ENCODE measurements around the gene VEGFC. TPM values are rescaled to one million over a fixed set of nuclear protein-coding genes. Genes with fewer than 3 reads are reported as not detected.

The VEGFC gene
- polyA plus RNA-seq, 5 donors = 18.2 to 35.6 (median 26.1) TPM

DNA sequence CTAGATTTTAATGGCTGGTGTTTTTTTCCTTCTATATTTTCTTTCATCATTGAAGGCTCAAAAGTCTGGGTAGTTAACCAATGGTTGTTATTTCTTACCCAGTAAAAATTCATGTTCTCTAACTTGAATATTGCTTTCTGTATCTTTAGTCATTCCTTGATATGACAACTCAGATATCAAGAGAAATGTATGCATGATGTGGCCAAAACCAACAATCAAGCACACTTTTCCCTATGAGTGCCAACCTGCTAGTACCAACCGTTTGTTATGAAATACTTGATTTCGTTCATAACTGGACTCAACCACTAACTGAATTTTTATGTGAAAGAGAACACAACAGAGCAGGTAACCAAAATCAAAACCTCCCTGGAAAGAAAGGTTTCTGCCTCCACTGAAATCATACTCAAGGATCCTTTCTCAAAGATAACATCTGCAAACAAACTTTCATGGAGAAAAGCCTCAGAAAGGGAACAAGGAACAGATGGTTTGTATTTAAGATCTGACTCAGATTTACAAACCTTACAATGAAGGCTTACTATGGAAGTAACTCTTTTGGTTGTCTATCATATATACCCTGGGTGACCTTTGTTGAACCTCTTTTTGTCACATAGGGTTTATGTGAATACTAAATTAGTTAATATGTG lies 8.3 kb upstream of the VEGFC start:
- no peak for DNase-seq

DNA sequence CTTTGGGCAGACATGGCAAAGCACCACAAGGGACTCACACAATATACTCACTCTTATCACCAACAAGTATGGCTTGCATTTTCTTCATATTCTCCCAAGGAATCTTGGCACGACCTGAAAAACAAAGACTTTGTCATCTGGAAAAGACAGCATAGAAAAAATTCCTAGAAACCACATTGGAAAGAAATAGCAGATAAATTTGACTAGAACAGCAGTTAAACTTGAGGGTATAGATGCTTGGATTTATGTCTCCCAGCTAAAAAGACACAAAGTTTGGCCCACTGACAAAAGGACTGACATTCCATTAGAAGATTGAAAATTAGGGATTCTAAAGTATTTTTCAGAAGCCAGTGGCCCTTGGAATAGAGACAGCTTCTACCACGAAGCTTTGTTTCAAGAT lies 6.9 kb upstream of the VEGFC start:
- DNase-seq = no peak

GRCh38 chr4:176798540-176798939 lies 5.8 kb upstream of the VEGFC start:
- DNase-seq = no peak

DNA sequence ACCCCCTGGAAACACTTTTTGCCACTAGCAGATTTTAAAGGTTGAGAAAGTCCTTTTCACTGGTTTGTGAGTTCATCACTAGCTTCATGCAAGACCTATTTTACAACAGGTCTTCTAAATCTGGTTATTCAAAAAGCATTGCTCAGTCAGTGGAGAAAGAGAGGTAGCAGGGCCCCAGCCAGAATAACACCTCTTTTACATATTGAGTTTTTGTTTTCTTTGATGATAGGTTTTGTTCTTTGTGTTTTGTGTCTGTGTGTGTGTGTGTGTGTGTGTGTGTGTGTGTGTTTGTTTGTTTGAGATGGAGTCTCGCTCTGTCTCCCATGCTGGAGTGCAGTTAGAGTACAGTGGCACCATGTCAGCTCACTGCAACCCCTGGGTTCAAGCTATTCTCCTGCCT lies 2.7 kb upstream of the VEGFC start:
- no peak for DNase-seq

DNA sequence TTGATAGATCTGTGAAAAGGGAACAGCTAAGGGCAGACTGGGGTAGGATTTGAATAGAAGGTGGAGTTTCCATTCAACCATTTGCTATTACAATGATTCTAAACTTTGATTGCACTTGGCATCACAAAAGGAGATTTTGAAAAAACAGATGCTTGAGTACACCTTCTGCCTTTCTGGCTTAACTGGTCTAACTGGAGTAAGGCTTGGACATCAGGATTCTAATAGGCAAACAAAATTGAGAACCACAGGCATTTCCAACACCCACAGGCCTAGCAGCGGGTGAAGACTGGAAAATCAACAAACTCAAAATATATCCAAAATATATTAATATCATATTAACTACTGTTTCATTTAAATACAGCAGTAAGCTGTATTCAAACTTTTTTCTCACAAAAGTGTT lies 1.9 kb upstream of the VEGFC start:
- DNase-seq = no peak

DNA sequence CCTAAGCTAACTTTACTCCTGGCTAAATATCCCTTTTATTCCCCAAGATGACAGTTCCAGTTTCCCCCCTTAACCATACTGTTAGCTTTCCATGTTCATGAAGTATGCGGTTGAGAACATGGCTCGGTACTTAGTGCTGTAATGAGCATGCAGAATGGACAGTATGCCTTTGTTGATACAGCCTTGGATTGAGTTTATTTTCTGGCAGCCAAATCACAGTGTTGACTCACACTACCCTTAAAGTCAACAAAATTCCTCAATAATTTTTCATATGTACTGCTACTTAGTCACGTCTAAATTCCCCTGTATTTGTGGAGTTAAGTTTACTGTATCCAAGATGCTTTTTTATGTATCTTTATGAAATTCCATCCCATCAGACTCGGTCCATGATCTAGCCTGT lies 1.4 kb upstream of the VEGFC start:
- DNase-seq = no peak

- no peak for DNase-seq
Observed at GRCh38 chr4:176793060-176793605, 411 bp upstream of the VEGFC start.

GRCh38 chr4:176791591-176792325 lies 964 bp downstream of the VEGFC start:
- no peak for DNase-seq

DNA sequence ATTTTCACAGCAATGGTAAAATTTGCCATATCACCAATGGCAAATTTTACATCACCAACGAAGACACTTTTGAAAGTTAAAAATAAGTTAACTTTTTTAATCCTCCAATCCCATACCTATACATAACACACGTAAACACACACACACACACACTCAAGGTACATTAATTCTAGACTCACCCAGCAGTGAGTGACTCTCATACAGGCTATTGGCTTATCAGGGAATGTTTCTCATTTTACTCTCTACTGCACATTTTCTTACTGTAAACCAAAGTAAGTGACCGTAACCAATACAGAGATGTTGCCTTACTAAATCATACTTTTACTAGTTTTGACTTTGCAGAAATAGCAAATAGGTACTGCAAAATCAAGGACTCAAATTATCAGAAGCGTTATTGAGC lies 2.3 kb downstream of the VEGFC start:
- no peak for DNase-seq

DNA sequence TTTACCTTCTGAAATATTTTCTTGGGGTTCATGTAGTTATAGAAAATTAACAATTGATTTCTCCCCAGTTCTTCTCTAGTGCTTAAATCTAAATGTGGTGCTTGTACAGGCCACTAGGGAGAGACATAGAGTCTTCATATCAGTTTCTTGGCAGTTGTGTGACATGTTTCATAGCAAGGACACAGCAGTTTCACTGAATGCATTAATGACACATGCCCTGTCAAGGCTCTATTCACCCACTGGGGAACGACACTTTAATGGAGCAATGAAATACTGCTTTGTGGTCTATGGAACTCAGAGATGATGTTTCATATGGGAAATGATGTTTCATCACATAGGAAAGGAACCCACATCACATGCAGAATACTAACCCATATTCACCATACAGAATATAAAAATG lies 2.8 kb downstream of the VEGFC start:
- no peak for DNase-seq

GRCh38 chr4:176788971-176789370 lies 3.8 kb downstream of the VEGFC start:
- no peak for DNase-seq

DNA sequence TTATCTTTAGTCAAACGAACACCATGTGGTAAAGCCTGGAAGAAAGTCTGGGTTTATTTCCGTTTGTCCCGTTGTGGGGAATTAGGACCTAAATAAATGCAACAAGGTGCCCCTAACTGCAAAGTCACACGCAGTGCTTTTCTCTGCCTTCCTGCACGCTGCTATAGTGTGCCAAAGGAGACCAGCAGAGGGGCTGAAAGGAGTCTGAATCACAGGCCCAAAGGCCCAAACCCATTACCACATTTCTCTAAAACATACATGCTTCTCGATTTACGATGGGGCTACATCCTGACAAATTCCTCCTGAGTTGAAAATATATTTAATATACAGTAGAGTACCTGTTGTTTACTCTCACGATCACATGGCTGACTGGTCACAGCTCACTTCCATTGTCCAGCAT lies 4.5 kb downstream of the VEGFC start:
- DNase-seq = no peak

DNA sequence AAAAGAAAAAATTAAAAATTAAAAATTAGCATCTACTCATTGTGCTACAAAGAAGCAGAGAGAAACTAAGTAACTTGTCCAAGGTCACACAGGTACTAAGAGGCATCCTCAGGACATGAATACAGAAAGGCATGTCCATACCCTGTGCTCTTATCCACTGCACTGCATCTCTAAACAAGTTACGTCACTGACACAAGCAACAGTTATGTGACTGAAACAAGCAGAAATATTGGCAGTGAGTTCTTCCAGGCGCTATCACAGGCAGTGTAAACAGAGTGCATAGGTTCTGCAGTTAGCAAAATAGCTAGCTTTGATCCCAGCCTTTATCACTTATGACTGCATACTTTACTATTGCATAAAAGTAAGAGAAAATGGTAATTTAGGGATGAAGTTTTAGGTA lies 7.9 kb downstream of the VEGFC start:
- DNase-seq = no peak

- no peak for DNase-seq
Observed at GRCh38 chr4:176782794-176783193, 9.9 kb downstream of the VEGFC start.

GRCh38 chr4:176782191-176782590 lies 10.5 kb downstream of the VEGFC start:
- no peak for DNase-seq

- DNase-seq = no peak
Observed at GRCh38 chr4:176781739-176782100, 11.0 kb downstream of the VEGFC start.

DNA sequence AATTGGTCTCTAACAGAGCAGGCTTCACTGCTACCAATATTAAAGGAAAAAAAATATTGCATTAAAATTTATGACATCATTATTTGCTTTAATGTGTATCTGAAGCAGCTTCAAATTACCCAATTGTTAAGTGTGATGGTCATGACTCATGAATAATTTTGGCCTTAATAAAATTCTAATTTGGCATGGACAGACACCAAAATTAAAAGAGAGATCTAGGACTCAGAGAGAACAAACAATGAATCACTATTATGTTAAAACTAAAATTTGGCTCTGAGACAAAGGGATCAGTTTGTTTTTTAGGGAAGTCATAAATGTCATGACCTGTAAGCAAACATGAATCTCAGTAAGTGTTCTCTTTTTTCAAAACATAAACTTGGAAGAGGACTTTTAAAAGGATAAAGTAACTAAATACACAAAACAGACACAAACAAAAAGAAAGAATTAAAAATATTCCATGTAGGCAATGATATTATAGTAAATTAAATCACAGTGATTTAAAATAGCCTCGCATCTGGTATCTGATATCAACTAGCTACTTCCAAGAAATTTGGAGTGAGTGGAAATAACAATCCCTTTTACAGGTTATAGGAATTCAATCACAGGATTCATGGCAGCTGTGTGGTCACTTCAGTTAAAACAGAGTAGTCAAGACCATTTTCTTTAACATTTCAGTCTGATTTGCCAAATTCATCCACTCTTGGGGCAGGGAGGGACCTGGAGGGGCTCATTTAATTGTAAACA lies 11.6 kb downstream of the VEGFC start:
- DNase-seq = no peak

GRCh38 chr4:176779421-176779820 lies 13.3 kb downstream of the VEGFC start:
- no peak for DNase-seq

GRCh38 chr4:176778491-176778890 lies 14.2 kb downstream of the VEGFC start:
- DNase-seq = no peak

DNA sequence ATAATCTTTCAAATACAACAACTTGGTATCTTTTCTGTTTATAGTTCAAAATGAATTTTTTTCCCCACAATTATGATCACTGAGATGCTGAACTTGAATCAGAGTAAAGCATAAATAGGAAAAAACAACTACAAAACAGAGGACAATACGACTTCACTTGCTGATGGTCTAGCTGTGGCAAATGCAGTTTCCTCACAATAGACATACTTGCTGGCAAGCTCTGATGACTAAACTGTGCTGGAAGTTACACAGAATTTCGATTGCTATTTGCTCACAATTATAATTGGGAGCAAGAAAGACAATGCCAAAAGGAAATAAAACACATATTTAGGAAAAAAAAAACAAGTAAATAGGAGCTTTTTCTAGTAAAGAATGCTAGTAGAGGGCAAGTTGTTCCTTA lies 14.7 kb downstream of the VEGFC start:
- no peak for DNase-seq

- DNase-seq = no peak
Observed at GRCh38 chr4:176775338-176775737, 17.4 kb downstream of the VEGFC start.

DNA sequence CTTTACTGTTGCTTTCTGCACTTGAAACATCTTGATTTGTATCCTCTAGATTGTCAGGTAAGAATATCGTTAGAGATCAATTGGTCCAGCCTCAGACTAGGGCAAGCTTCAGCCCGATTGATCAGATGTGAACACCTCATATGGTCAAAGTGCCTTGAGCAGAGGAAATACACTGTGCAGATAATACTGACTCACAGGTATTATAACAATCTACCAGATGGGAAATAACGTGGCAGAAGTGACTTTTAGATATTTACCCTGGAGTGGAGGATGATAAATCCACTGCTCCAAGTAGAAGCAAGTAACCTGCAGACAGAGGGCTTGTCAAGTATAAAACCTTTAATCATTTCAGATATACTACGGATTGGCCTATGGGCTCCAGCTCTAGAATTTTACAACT lies 17.9 kb downstream of the VEGFC start:
- DNase-seq = no peak

- DNase-seq = no peak
Observed at GRCh38 chr4:176769514-176769913, 23.2 kb downstream of the VEGFC start.

All from right lung (tissue), 5 donors.